Peyer's patch (tissue), 4 donors: ENCODE data around the gene MYL12A. TPM values are rescaled to one million over a fixed set of nuclear protein-coding genes. Genes with fewer than 3 reads are reported as not detected.

Source experiments
- DNase-seq, 3 donors: peaks; one replicate each; pipeline ENCODE4 v3.0.0-alpha.2; 2017 to 2019
- H3K27ac ChIP-seq, 4 donors: fragments of 200-600 bp; sonication (generic); one replicate each; pipeline ENCODE4 v1.5.1; 2016 to 2019
- H3K27me3 ChIP-seq, 2 donors: fragments of 200-600 bp; sonication (generic); one replicate each; pipeline ENCODE4 v1.5.1; 2019
- H3K36me3 ChIP-seq, 3 donors: fragments of 200-600 bp; sonication (generic); one replicate each; pipeline ENCODE4 v1.5.1; 2016 to 2019
- H3K4me1 ChIP-seq, 4 donors: fragments of 200-600 bp; sonication (generic); one replicate each; pipeline ENCODE4 v1.5.1; 2016 to 2019
- H3K4me3 ChIP-seq, 4 donors: fragments of 200-600 bp; sonication (generic); 1 replicate in 3 of 4; 2 replicates in 1 of 4; pipeline ENCODE4 v1.5.1; 2016 to 2019; ENCODE audit warnings: mild to moderate bottlenecking in 1 of 4
- H3K9me3 ChIP-seq, 4 donors: fragments of 200-600 bp; sonication (generic); one replicate each; pipeline ENCODE4 v1.5.1; 2016 to 2019; ENCODE audit warnings: mild to moderate bottlenecking in 1 of 4
- CTCF ChIP-seq, 6 experiments: fragments of 450-650 bp in 4 of 6; fragments of 200-600 bp in 2 of 6; sonication (generic) in 1 of 6; IDR thresholded peaks; one replicate each; pipeline ENCODE4 v1.5.1; 2017 to 2019; ENCODE audit warnings: antibody characterized with exemption in 6 of 6, mild to moderate bottlenecking in 3 of 6, moderate library complexity in 1 of 6
- POLR2A ChIP-seq, 2 donors: fragments of 450-650 bp; IDR thresholded peaks; one replicate each; pipeline ENCODE4 v1.5.1; 2017; ENCODE audit warnings: antibody characterized with exemption in 2 of 2, mild to moderate bottlenecking in 2 of 2, moderate library complexity in 2 of 2
- total RNA-seq, 4 donors: library from RNA; depleted of rRNA; stranded (reverse); fragments of >200 nt; gene quantifications; one replicate each; pipeline ENCODE4 v1.1.0, GENCODE V29; 2016

The MYL12A gene
- total RNA-seq, 4 donors from 2014 or later = 256 to 401 (median 312) TPM

GRCh38 chr18:3265564-3266033 is 18.0 kb downstream of the MYL12A start:
- no peak for DNase-seq
- Histone ChIP-seq H3K9me3 (no peaks in the 10 kb centered on the region), H3K4me1 (peaks cover 0 to 61% (median 21%) of the 10 kb centered on the region in 4 donors), H3K27me3 (no peaks in the 10 kb centered on the region), H3K27ac (peak overlapping the region in 2 of 4 donors; percentile 20 to 23), H3K36me3 (no peaks in the 10 kb centered on the region), H3K4me3 (peak overlapping the region in 2 of 4 donors; percentile 15 to 94)
- no peak for TF ChIP-seq POLR2A (IDR thresholded peaks at IDR 0.05)
- TF ChIP-seq CTCF (IDR thresholded peaks at IDR 0.05) = no peak

- DNase-seq = no peak
- peak overlapping the region in 2 of 4 donors; percentile 15 to 94 for H3K4me3 ChIP-seq
- peak overlapping the region in 1 of 4 donors; percentile 23 for H3K27ac ChIP-seq
- H3K27me3 ChIP-seq = no peaks in the 10 kb centered on the region
- TF ChIP-seq CTCF (IDR thresholded peaks at IDR 0.05) = no peak
- no peak for TF ChIP-seq POLR2A (IDR thresholded peaks at IDR 0.05)
- H3K36me3 ChIP-seq = no peaks in the 10 kb centered on the region
- H3K4me1 ChIP-seq = peaks cover 0 to 66% (median 21%) of the 10 kb centered on the region in 4 donors
- no peaks in the 10 kb centered on the region for H3K9me3 ChIP-seq
Measured at GRCh38 chr18:3266062-3266608, 18.5 kb downstream of the MYL12A start.

GRCh38 chr18:3268306-3268705 is 20.7 kb downstream of the MYL12A start:
- H3K4me1 ChIP-seq = peaks cover 0 to 70% (median 21%) of the 10 kb centered on the region in 4 donors
- DNase-seq = no peak

GRCh38 chr18:3269241-3269913 is 21.8 kb downstream of the MYL12A start:
- H3K9me3 ChIP-seq = no peaks in the 10 kb centered on the region
- TF ChIP-seq POLR2A (IDR thresholded peaks at IDR 0.05) = no peak
- TF ChIP-seq CTCF (IDR thresholded peaks at IDR 0.05) = no peak
- peaks cover 0 to 17% (median 0%) of the 10 kb centered on the region in 3 donors for H3K36me3 ChIP-seq
- peak overlapping the region in 2 of 4 donors; percentile 2 to 6 for H3K27ac ChIP-seq
- no peak overlapping the region for H3K4me3 ChIP-seq
- DNase-seq = no peak
- peaks cover 0 to 64% (median 19%) of the 10 kb centered on the region in 4 donors for H3K4me1 ChIP-seq
- H3K27me3 ChIP-seq = no peaks in the 10 kb centered on the region

More at GRCh38 chr18:3268306-3268705, 20.7 kb downstream of the MYL12A start:
- Histone ChIP-seq H3K9me3 (no peaks in the 10 kb centered on the region), H3K36me3 (peaks cover 0 to 6% (median 0%) of the 10 kb centered on the region in 3 donors), H3K27me3 (no peaks in the 10 kb centered on the region), H3K4me3 (no peak overlapping the region), H3K27ac (peak overlapping the region in 2 of 4 donors; percentile 2 to 6)
- TF ChIP-seq CTCF (IDR thresholded peaks at IDR 0.05) (no peak), POLR2A (IDR thresholded peaks at IDR 0.05) (no peak)

- Histone ChIP-seq H3K27me3 (no peaks in the 10 kb centered on the region), H3K4me3 (no peak overlapping the region), H3K36me3 (peaks cover 0 to 22% (median 0%) of the 10 kb centered on the region in 3 donors), H3K27ac (no peak overlapping the region), H3K9me3 (no peaks in the 10 kb centered on the region), H3K4me1 (peaks cover 0 to 60% (median 19%) of the 10 kb centered on the region in 4 donors)
- DNase-seq = no peak
- TF ChIP-seq POLR2A (IDR thresholded peaks at IDR 0.05) = no peak
- no peak for TF ChIP-seq CTCF (IDR thresholded peaks at IDR 0.05)
Measured at GRCh38 chr18:3269914-3270299, 22.3 kb downstream of the MYL12A start.
